Transverse colon (tissue), 4 donors: Measurements from ENCODE around the gene C10orf95. TPM values are rescaled to one million over a fixed set of nuclear protein-coding genes. Genes with fewer than 3 reads are reported as not detected.

Experiments used
- DNase-seq: peaks from one replicate; pipeline ENCODE4 v3.0.0-alpha.2; 2019
- H3K27ac ChIP-seq, 4 donors: fragments of 200-600 bp; sonication (generic); 2 replicates each; pipeline ENCODE4 v1.5.1; 2016 to 2018; ENCODE audit warnings: inconsistent platforms in 4 of 4
- H3K27me3 ChIP-seq: fragments of 200-600 bp; sonication (generic); 2 replicates; pipeline ENCODE4 v1.5.1; 2017; ENCODE audit warnings: inconsistent platforms
- H3K36me3 ChIP-seq, 4 donors: fragments of 200-600 bp; sonication (generic); 2 replicates each; pipeline ENCODE4 v1.5.1; 2017 to 2019; ENCODE audit warnings: inconsistent platforms in 4 of 4
- H3K4me1 ChIP-seq, 4 donors: fragments of 200-600 bp; sonication (generic); 2 replicates each; pipeline ENCODE4 v1.5.1; 2017 to 2020; ENCODE audit warnings: inconsistent platforms in 4 of 4
- H3K4me3 ChIP-seq, 4 donors: fragments of 200-600 bp; sonication (generic); 1 replicate in 1 of 4; 2 replicates in 3 of 4; pipeline versions ENCODE4 v1.5.1 to v1.6.1; 2017 to 2019; ENCODE audit warnings: inconsistent platforms in 4 of 4
- H3K9me3 ChIP-seq, 2 donors: fragments of 200-600 bp; sonication (generic); 2 replicates each; pipeline ENCODE4 v1.5.1; 2017 to 2019; ENCODE audit warnings: inconsistent platforms in 2 of 2
- CTCF ChIP-seq, 5 experiments: fragments of 200-600 bp in 3 of 5; fragments of 450-650 bp in 2 of 5; sonication (generic) in 3 of 5; IDR thresholded peaks; 1 replicate in 2 of 5; 2 replicates in 3 of 5; pipeline ENCODE4 v1.5.1; 2016 to 2017; ENCODE audit warnings: antibody characterized with exemption in 5 of 5, inconsistent platforms in 3 of 5, mild to moderate bottlenecking in 2 of 5, moderate library complexity in 1 of 5
- EP300 ChIP-seq: sonication (generic); formaldehyde crosslinking; IDR thresholded peaks from one replicate; pipeline ENCODE4 v1.6.1; 2017; ENCODE audit warnings: antibody characterized with exemption, low read depth
- POLR2A ChIP-seq: fragments of 450-650 bp; IDR thresholded peaks from one replicate; pipeline ENCODE4 v1.6.1; 2016; ENCODE audit warnings: antibody characterized with exemption, mild to moderate bottlenecking, moderate library complexity
- POLR2AphosphoS5 ChIP-seq, 3 donors: sonication (generic); formaldehyde crosslinking; IDR thresholded peaks; one replicate each; pipeline ENCODE4 v1.6.1; 2016; ENCODE audit warnings: antibody characterized with exemption in 3 of 3
- WGBS, 2 donors: methylation state at CpG; one replicate each; pipeline ENCODE4 v1.1.5; 2018; ENCODE audit warnings: low coverage in 1 of 2; 5-methylcytosine and 5-hydroxymethylcytosine counted together
- in situ Hi-C, 4 donors: fragments of 200-750 bp; cut with MboI; loops; one replicate each; pipeline versions ENCODE4 v1.15.0 to v1.15.1; 2017; ENCODE audit warnings: low sequenced_read_pairs in 3 of 4, low pct_ligation_motif_present in 1 of 4, low pct_unique_long_range_greater_than_20kb in 1 of 4
- intact Hi-C: fragments of 100-400 bp; cut with DNase I; formaldehyde crosslinking; loops from one replicate; pipeline ENCODE4 v1.15.1; 2023; ENCODE audit warnings: low total_unique reads
- total RNA-seq, 4 donors: library from RNA; depleted of rRNA; stranded (reverse); fragments of >200 nt; gene quantifications; one replicate each; pipeline ENCODE4 v1.1.0, GENCODE V29; 2016

C10orf95 gene
- total RNA-seq, 4 donors from 2014 or later = 0.48 to 34.4 (median 1.1) TPM

GRCh38 chr10:102411341-102412255 is 39.7 kb downstream of the C10orf95 start:
- Histone ChIP-seq H3K36me3 (no peaks in the 10 kb centered on the region), H3K27ac (peak overlapping the region in 1 of 4 donors; percentile 99), H3K4me1 (peaks cover 6 to 21% (median 15%) of the 10 kb centered on the region in 4 donors), H3K9me3 (no peaks in the 10 kb centered on the region), H3K27me3 (peaks cover 81% of the 10 kb centered on the region), H3K4me3 (no peak overlapping the region)
- intact Hi-C loops (no loop called here), in situ Hi-C loops (no loop called here)
- no peak for TF ChIP-seq POLR2A
- TF ChIP-seq CTCF (IDR thresholded peaks at IDR 0.05) = no peak
- TF ChIP-seq POLR2AphosphoS5 (IDR thresholded peaks at IDR 0.05) = no peak
- no peak for TF ChIP-seq EP300
- no peak for DNase-seq
- 83% methylated on average over 14 of the region's 14 CpGs; no CpG with 5 or more reads in 1 of the 2 donors for WGBS, 2 donors

- peaks cover 70% of the 10 kb centered on the region for H3K27me3 ChIP-seq
- TF ChIP-seq POLR2AphosphoS5 (IDR thresholded peaks at IDR 0.05) (peak in 1 of 3 donors; percentile 69), POLR2A (no peak)
- H3K4me1 ChIP-seq = peaks cover 6 to 21% (median 15%) of the 10 kb centered on the region in 4 donors
- no peak for DNase-seq
- WGBS, 2 donors = 12% methylated on average over 44 of the region's 48 CpGs; no CpG with 5 or more reads in 1 of the 2 donors
- intact Hi-C loops (no loop called here), in situ Hi-C loops (no loop called here)
- H3K36me3 ChIP-seq = no peaks in the 10 kb centered on the region
- no peaks in the 10 kb centered on the region for H3K9me3 ChIP-seq
- H3K4me3 ChIP-seq = peak overlapping the region; percentile 14 to 38 (median 28)
- H3K27ac ChIP-seq = peak overlapping the region; percentile 66 to 99 (median 90)
These were observed 40.8 kb downstream of the C10orf95 start for GRCh38 chr10:102410429-102411073.

- in situ Hi-C loops (no loop called here), intact Hi-C loops (no loop called here)
- H3K9me3 ChIP-seq = no peaks in the 10 kb centered on the region
- 32 to 35% methylated on average over 6 to 18 of the region's 24 CpGs for WGBS, 2 donors
- TF ChIP-seq POLR2A = no peak
- TF ChIP-seq EP300 = no peak
- no peak for TF ChIP-seq POLR2AphosphoS5 (IDR thresholded peaks at IDR 0.05)
- TF ChIP-seq CTCF (IDR thresholded peaks at IDR 0.05) = no peak
- H3K4me3 ChIP-seq = peak overlapping the region; percentile 31 to 65 (median 44)
- DNase-seq = no peak
- H3K36me3 ChIP-seq = no peaks in the 10 kb centered on the region
- peaks cover 6 to 21% (median 15%) of the 10 kb centered on the region in 4 donors for H3K4me1 ChIP-seq
- peak overlapping the region; percentile 66 to 99 (median 90) for H3K27ac ChIP-seq
- H3K27me3 ChIP-seq = peaks cover 63% of the 10 kb centered on the region
These were observed 41.5 kb downstream of the C10orf95 start for GRCh38 chr10:102409604-102410428.

- Histone ChIP-seq H3K4me3 (peak overlapping the region; percentile 31 to 65 (median 44)), H3K27me3 (peaks cover 57% of the 10 kb centered on the region), H3K36me3 (no peaks in the 10 kb centered on the region), H3K9me3 (no peaks in the 10 kb centered on the region), H3K27ac (peak overlapping the region; percentile 73 to 99 (median 90)), H3K4me1 (peaks cover 6 to 21% (median 15%) of the 10 kb centered on the region in 4 donors)
- WGBS, 2 donors = 1% methylated on average over 55 of the region's 103 CpGs; no CpG with 5 or more reads in 1 of the 2 donors
- peak; percentile 64 for DNase-seq
- TF ChIP-seq CTCF (IDR thresholded peaks at IDR 0.05) (no peak), POLR2AphosphoS5 (IDR thresholded peaks at IDR 0.05) (peak; percentile 38 to 70 (median 62)), POLR2A (peak; percentile 28), EP300 (no peak)
- intact Hi-C loops = no loop called here
- in situ Hi-C loops = no loop called here
These were observed 42.4 kb downstream of the C10orf95 start for GRCh38 chr10:102408728-102409603.
